GM13977 (cell line): ENCODE results near the gene AQP5.

Source experiments
- DNase-seq: peaks from one replicate; pipeline ENCODE4 v3.0.0; 2012; ENCODE audit warnings: low spot score
- CTCF ChIP-seq: IDR thresholded peaks from 2 replicates; pipeline ENCODE4 v1.5.1; 2012; ENCODE audit warnings: mild to moderate bottlenecking, control low read depth; ENCODE audit not compliant: insufficient read depth; ENCODE audit errors: extremely low read depth, missing control alignments
- in situ Hi-C: fragments of 300-500 bp; cut with MboI; formaldehyde crosslinking; loops from one replicate; pipeline ENCODE4 v1.12.0; 2022; ENCODE audit warnings: low sequenced_read_pairs, low pct_unique_long_range_greater_than_20kb, mixed read lengths, inconsistent platforms; ENCODE audit not compliant: unreplicated experiment

The AQP5 gene

GRCh38 chr12:49957570-49957967 is 4.1 kb upstream of the AQP5 start:
- no peak for TF ChIP-seq CTCF
- in situ Hi-C loops = no loop called here
- DNase-seq = no peak

DNA sequence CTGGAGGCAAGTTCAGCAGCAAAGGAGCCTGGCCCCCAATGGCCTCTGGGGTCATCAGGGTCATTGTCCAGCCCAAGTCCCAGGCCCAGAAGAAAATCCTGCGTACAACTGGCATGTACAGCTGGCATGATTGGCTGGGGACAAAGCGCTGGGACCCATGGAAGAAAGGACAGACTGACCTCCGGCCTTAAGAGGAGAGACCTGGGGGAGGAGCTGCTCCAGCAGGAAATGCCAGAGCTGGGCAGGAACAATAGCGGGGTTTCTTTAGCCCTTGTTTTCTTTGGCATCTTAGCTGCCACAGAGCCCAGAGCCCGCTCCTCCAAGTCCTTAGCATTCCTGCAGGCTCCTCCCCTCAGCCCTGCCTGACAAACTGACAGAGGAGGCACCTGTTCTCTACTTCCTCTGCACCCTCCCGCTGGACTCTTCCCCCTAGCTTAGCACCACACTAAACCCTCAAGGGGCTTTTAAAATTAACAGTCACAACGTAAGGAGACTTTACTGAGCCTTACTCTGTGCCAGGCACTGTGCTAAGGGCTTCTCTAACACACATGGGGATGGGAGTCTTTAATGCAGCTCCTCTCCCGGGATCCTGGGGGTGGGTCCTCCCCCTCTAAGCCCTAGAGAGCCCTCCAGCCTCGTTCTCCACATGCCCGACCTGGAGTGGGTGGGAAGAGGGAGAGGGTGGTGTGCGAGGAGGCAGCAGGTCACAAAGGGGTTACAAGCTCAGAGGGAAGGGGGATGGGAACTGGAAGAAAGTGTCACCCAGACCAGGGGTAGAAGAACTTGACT is 1.8 kb upstream of the AQP5 start:
- TF ChIP-seq CTCF = no peak
- DNase-seq = no peak
- in situ Hi-C loops = loop anchor here (10.0 kb wide), 1 partner anchor 95 kb away; the partner anchor contains the start of gene ASIC1

GRCh38 chr12:49960474-49961110 is 1.1 kb upstream of the AQP5 start:
- TF ChIP-seq CTCF = no peak
- in situ Hi-C loops = loop anchor here (10.0 kb wide), 1 partner anchor 94 kb away; the partner anchor contains the start of gene ASIC1
- DNase-seq = no peak

DNA sequence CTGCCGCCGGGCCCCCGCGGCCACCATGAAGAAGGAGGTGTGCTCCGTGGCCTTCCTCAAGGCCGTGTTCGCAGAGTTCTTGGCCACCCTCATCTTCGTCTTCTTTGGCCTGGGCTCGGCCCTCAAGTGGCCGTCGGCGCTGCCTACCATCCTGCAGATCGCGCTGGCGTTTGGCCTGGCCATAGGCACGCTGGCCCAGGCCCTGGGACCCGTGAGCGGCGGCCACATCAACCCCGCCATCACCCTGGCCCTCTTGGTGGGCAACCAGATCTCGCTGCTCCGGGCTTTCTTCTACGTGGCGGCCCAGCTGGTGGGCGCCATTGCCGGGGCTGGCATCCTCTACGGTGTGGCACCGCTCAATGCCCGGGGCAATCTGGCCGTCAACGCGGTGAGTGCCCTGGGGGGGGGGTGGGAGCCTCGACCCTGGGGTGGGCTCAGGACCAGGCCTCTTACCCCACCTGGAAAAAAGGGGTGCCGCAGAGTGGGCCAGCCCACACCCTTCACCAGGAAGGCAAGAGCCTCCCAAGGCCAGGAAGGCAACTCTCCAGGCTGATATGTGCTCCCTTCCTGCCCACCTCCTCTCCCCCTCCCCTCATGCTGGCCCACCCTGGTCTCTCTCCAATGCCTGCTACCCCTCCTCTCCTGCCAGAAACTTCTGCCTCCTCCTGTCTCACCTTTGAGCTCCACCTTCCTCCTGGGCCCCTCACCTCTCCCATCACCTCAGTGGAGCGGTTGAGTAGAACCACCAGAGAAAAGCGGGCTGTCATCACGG is 507 bp downstream of the AQP5 start:
- no peak for TF ChIP-seq CTCF
- no peak for DNase-seq
- in situ Hi-C loops = loop anchor here (10.0 kb wide), 1 partner anchor 93 kb away; the partner anchor contains the start of gene ASIC1

DNA sequence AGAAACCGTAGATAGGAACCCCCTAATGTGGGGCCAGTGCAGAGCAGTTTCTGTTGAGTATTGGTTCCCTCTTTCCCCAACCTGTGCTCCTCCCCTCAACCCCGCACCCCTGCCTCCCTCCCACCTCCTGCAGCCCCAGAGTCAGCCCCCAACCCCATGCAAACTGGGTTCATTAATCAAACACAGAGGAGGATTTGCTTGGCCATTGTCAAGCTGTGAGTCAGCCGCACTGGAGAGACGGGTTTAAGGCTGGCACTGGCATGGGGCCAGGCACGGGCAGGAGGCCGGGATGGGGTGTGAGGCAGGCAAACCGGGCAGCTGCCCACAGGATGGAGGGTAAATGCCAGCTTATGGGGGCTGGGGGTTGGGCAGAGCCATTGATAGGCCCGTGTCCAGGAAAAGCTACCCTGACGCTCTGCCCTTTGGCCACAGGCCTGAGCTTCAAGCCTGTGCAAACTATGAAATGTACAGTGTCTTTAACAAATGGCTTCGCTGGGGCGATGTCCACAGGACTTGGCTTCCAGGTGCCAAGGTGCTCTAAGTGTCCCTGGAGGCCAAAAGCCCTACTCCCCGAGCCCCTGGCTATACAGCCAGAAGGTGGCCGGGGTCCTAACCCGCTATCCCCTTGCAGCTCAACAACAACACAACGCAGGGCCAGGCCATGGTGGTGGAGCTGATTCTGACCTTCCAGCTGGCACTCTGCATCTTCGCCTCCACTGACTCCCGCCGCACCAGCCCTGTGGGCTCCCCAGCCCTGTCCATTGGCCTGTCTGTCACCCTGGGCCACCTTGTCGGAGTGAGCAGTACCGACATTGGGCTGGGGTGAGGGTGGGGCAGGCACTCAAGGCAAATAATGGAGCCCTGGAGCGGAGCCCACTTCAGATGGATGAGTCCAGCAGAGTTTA is 1.4 kb downstream of the AQP5 start:
- no peak for DNase-seq
- no peak for TF ChIP-seq CTCF
- in situ Hi-C loops = loop anchor here (10.0 kb wide), 1 partner anchor 92 kb away; the partner anchor contains the start of gene ASIC1
